DMS53 treated with DMSO at 0.1 percent for 48 hours (cell line): ENCODE results near the gene LCE3B.
"Not testable (repeated sequence)": the region's sequence is repeated elsewhere in the genome, so short reads cannot be mapped to it uniquely, and the experiment has no call there.

Source experiments
- DNase-seq: peaks from one replicate; lab custom pipeline; 2025; ENCODE audit not compliant: unreplicated experiment; lab: John Stamatoyannopoulos, UW

LCE3B gene

GRCh38 chr1:152613511-152613910 is at the start of gene LCE3B:
LCE3B (plus strand) TSS chr1:152613811; CDS start chr1:152613811, 0 bp downstream.
- no peak for DNase-seq

GRCh38 chr1:152565115-152565514 is 48.5 kb upstream of the LCE3B start:
- no peak for DNase-seq

- no peak for DNase-seq
These were observed 47.9 kb upstream of the LCE3B start for GRCh38 chr1:152565535-152566215.

- DNase-seq: no peak
These were observed 46.9 kb upstream of the LCE3B start, which contains the start of gene LCE3E for GRCh38 chr1:152566681-152567080. LCE3E (minus strand) TSS chr1:152566780; CDS start chr1:152566208, 572 bp downstream.

- DNase-seq: no peak
These were observed 36.4 kb upstream of the LCE3B start for GRCh38 chr1:152577168-152577567.

GRCh38 chr1:152579526-152579925 is 34.1 kb upstream of the LCE3B start:
- DNase-seq: not testable (repeated sequence)

- DNase-seq: no peak
These were observed 33.2 kb upstream of the LCE3B start, which contains the start of gene LCE3D for GRCh38 chr1:152580433-152580832. LCE3D (minus strand) TSS chr1:152580516; CDS start chr1:152579936, 580 bp downstream.

- DNase-seq: no peak
These were observed 31.0 kb upstream of the LCE3B start for GRCh38 chr1:152582647-152583046.

- no peak for DNase-seq
These were observed 28.0 kb upstream of the LCE3B start for GRCh38 chr1:152585586-152585985.

GRCh38 chr1:152596986-152597385 is 16.6 kb upstream of the LCE3B start:
- DNase-seq: no peak

GRCh38 chr1:152599934-152600333 is 13.7 kb upstream of the LCE3B start, which contains the start of gene LCE3C:
LCE3C (plus strand) TSS chr1:152600234; CDS start chr1:152600732, 498 bp downstream.
- DNase-seq: no peak

- DNase-seq: no peak
These were observed 8.4 kb downstream of the LCE3B start for GRCh38 chr1:152621993-152622392.

GRCh38 chr1:152622803-152623202 is 9.2 kb downstream of the LCE3B start, which contains the start of gene LCE3A:
LCE3A (minus strand) TSS chr1:152623103; CDS start chr1:152623103, 0 bp downstream.
- DNase-seq: no peak

GRCh38 chr1:152623203-152623844 is 9.7 kb downstream of the LCE3B start:
- no peak for DNase-seq

- DNase-seq: no peak
These were observed 13.1 kb downstream of the LCE3B start for GRCh38 chr1:152626744-152627143.

GRCh38 chr1:152630596-152630995 is 17.0 kb downstream of the LCE3B start:
- no peak for DNase-seq

- DNase-seq: no peak
These were observed 26.7 kb downstream of the LCE3B start for GRCh38 chr1:152640351-152640750.

- DNase-seq: no peak
These were observed 30.3 kb downstream of the LCE3B start for GRCh38 chr1:152643945-152644344.

GRCh38 chr1:152645146-152645545 is 31.5 kb downstream of the LCE3B start:
- no peak for DNase-seq

- DNase-seq: no peak
These were observed 33.0 kb downstream of the LCE3B start for GRCh38 chr1:152646656-152647055.

- peak; percentile 28 for DNase-seq
These were observed 40.5 kb downstream of the LCE3B start for GRCh38 chr1:152654110-152654509.

- no peak for DNase-seq
These were observed 42.8 kb downstream of the LCE3B start for GRCh38 chr1:152656459-152656858.
